HepG2 (cell line): Measurements from ENCODE around the gene CPNE4. TPM values are rescaled to one million over a fixed set of nuclear protein-coding genes. Genes with fewer than 3 reads are reported as not detected.

Experiments
- ATF7 ChIP-seq, 2 experiments: fragments of 450-650 bp in 1 of 2; sonication (generic) in 1 of 2; formaldehyde crosslinking in 1 of 2; IDR thresholded peaks; 2 replicates each; pipeline versions ENCODE4 v1.4.0 to v1.6.1; 2016 to 2020; ENCODE audit warnings: antibody characterized with exemption in 1 of 2, mild to moderate bottlenecking in 1 of 2, missing genetic modification reagents in 1 of 2
- CENPX ChIP-seq: sonication (generic); formaldehyde crosslinking; IDR thresholded peaks from 2 replicates; pipeline ENCODE4 v1.9.0; 2021; ENCODE audit warnings: mild to moderate bottlenecking, missing genetic modification reagents, moderate library complexity
- ERF ChIP-seq: IDR thresholded peaks from 2 replicates; pipeline ENCODE4 v1.6.1; 2018; ENCODE audit warnings: missing biosample characterization, missing genetic modification reagents
- ETV5 ChIP-seq: IDR thresholded peaks from 2 replicates; pipeline ENCODE4 v1.6.1; 2018; ENCODE audit warnings: missing biosample characterization, missing genetic modification reagents, inconsistent platforms, borderline replicate concordance
- FOXJ3 ChIP-seq: sonication (generic); formaldehyde crosslinking; IDR thresholded peaks from 2 replicates; pipeline ENCODE4 v1.4.0; 2020; ENCODE audit warnings: missing genetic modification reagents, mild to moderate bottlenecking, borderline replicate concordance
- HES4 ChIP-seq: sonication (generic); formaldehyde crosslinking; IDR thresholded peaks from 2 replicates; pipeline ENCODE4 v1.9.0; 2021; ENCODE audit warnings: mild to moderate bottlenecking, missing genetic modification reagents, borderline replicate concordance
- KLF16 ChIP-seq, 2 experiments: sonication (generic) in 1 of 2; formaldehyde crosslinking in 1 of 2; IDR thresholded peaks; 2 replicates each; pipeline versions ENCODE4 v1.6.1 to v1.8.0; 2016 to 2023; ENCODE audit warnings: missing genetic modification reagents in 2 of 2, missing compliant biosample characterization in 1 of 2
- LBX2 ChIP-seq: sonication (generic); formaldehyde crosslinking; IDR thresholded peaks from 2 replicates; pipeline ENCODE4 v1.5.0; 2020; ENCODE audit warnings: missing genetic modification reagents, mild to moderate bottlenecking, borderline replicate concordance
- MATR3 ChIP-seq: sonication (generic); formaldehyde crosslinking; IDR thresholded peaks from 2 replicates; pipeline ENCODE4 v1.4.0; 2020; ENCODE audit warnings: missing genetic modification reagents
- MLX ChIP-seq: IDR thresholded peaks from 2 replicates; pipeline ENCODE4 v1.6.1; 2016
- NRL ChIP-seq: sonication (generic); formaldehyde crosslinking; IDR thresholded peaks from 2 replicates; pipeline ENCODE4 v1.5.0; 2020; ENCODE audit warnings: missing genetic modification reagents, mild to moderate bottlenecking, moderate library complexity, borderline replicate concordance
- RBFOX2 ChIP-seq: fragments of 200-400 bp; formaldehyde crosslinking; IDR thresholded peaks from 2 replicates; pipeline ENCODE4 v1.6.1; 2017; ENCODE audit warnings: low read depth, mild to moderate bottlenecking, low read length
- RFX5 ChIP-seq: IDR thresholded peaks from 2 replicates; pipeline ENCODE4 v1.6.1; 2011; ENCODE audit warnings: low read depth, low read length, improper control_type of control experiment
- TIGD3 ChIP-seq: sonication (generic); formaldehyde crosslinking; IDR thresholded peaks from 2 replicates; pipeline ENCODE4 v1.5.1; 2020; ENCODE audit warnings: mild to moderate bottlenecking, missing genetic modification reagents, borderline replicate concordance
- TOPORS ChIP-seq: sonication (generic); formaldehyde crosslinking; IDR thresholded peaks from 2 replicates; pipeline ENCODE4 v1.8.0; 2023; ENCODE audit warnings: mild to moderate bottlenecking, missing genetic modification reagents
- ZFP37 ChIP-seq: sonication (generic); formaldehyde crosslinking; IDR thresholded peaks from 2 replicates; pipeline ENCODE4 v1.4.0; 2020; ENCODE audit warnings: missing genetic modification reagents, borderline replicate concordance
- ZGPAT ChIP-seq: IDR thresholded peaks from 2 replicates; pipeline ENCODE4 v1.6.1; 2016; ENCODE audit warnings: mild to moderate bottlenecking
- ZHX1 ChIP-seq: sonication (generic); formaldehyde crosslinking; IDR thresholded peaks from 2 replicates; pipeline ENCODE4 v1.8.1; 2022; ENCODE audit warnings: low read depth, mild to moderate bottlenecking, missing genetic modification reagents
- ZNF460 ChIP-seq: sonication (generic); formaldehyde crosslinking; IDR thresholded peaks from 2 replicates; pipeline ENCODE4 v1.5.1; 2020; ENCODE audit warnings: missing genetic modification reagents, mild to moderate bottlenecking, borderline replicate concordance
- ZNF563 ChIP-seq: sonication (generic); formaldehyde crosslinking; IDR thresholded peaks from 2 replicates; pipeline ENCODE4 v1.8.0; 2022; ENCODE audit warnings: mild to moderate bottlenecking, moderate library complexity, missing genetic modification reagents
- ZNF782 ChIP-seq: sonication (generic); formaldehyde crosslinking; IDR thresholded peaks from 2 replicates; pipeline ENCODE4 v1.4.0; 2020; ENCODE audit warnings: missing genetic modification reagents, mild to moderate bottlenecking, borderline replicate concordance
- polyA plus RNA-seq, 8 experiments: library from polyadenylated mRNA; depleted of rRNA in 3 of 8; stranded (reverse) in 7 of 8; unstranded in 1 of 8; fragments of >200 nt; fragmentation: Illumina TruSeq in 4 of 8; extraction: Trizol in 4 of 8; gene quantifications; 2 replicates each; pipeline versions ENCODE4 v1.2.1 to v1.2.3, GENCODE V29; 2011 to 2016; ENCODE audit warnings: low read depth in 4 of 8, missing spikeins in 1 of 8, mixed read lengths in 1 of 8; ENCODE audit not compliant: insufficient read depth in 1 of 8
- total RNA-seq, 5 experiments: library from RNA; depleted of rRNA; stranded (reverse); fragments of >200 nt; fragmentation: Illumina TruSeq; extraction: Trizol; gene quantifications; 2 replicates each; pipeline ENCODE4 v1.2.3, GENCODE V29; 2016; ENCODE audit warnings: low read depth in 1 of 5

The CPNE4 gene
- total and polyA plus RNA-seq, 2 of the 13 experiments (the other 11 are each of a cell fraction or from before 2014, with no cell fraction given): not detected

- TF ChIP-seq TOPORS (CRISPR knock-in tag) (peak; percentile 58; the same call in 1 of the 2 replicates), ZNF460 (CRISPR knock-in tag) (no peak), ATF7 (IDR thresholded peaks at IDR 0.05) (no peak), ATF7 (CRISPR knock-in tag; IDR thresholded peaks at IDR 0.05) (no peak), LBX2 (0 out of 2 replicates have a peak, but pooled peaks have one; percentile 50), MATR3 (CRISPR knock-in tag) (no peak), ERF (CRISPR knock-in tag) (peak; percentile 83), KLF16 (CRISPR knock-in tag; IDR thresholded peaks at IDR 0.05) (peak in 1 of 2 experiments; percentile 88; a peak in 2 of 4 replicates), ZNF782 (CRISPR knock-in tag) (no peak), NRL (CRISPR knock-in tag) (no peak), ZHX1 (0 out of 2 replicates have a peak, but pooled peaks have one; percentile 48), CENPX (CRISPR knock-in tag) (no peak), MLX (CRISPR knock-in tag) (no peak), RBFOX2 (no peak), ZNF563 (0 out of 2 replicates have a peak, but pooled peaks have one; percentile 65), ZGPAT (CRISPR knock-in tag) (peak; percentile 63; the same call in 1 of the 2 replicates), ZFP37 (CRISPR knock-in tag) (peak; percentile 96), TIGD3 (CRISPR knock-in tag) (no peak), RFX5 (no peak), ETV5 (CRISPR knock-in tag) (0 out of 2 replicates have a peak, but pooled peaks have one; percentile 26), HES4 (peak; percentile 68; the same call in 1 of the 2 replicates), FOXJ3 (CRISPR knock-in tag) (no peak)
Measured at GRCh38 chr3:132034486-132035464, at the start of gene CPNE4 (continued).
